ENCODE measurements around the gene SPECC1L. TPM values are rescaled to one million over a fixed set of nuclear protein-coding genes. Genes with fewer than 3 reads are reported as not detected.

SPECC1L gene
- total RNA-seq, 2 donors from 2014 or later: 39.6 to 63.2 TPM

- Histone ChIP-seq H3K4me1 (replicated peaks) (no peaks in the 10 kb centered on the region), H3K36me3 (peaks cover 6 to 11% of the 10 kb centered on the region in 2 donors), H3K4me3 (no peak overlapping the region), H3K27me3 (replicated peaks; ENCODE audit: insufficient read depth) (no peaks in the 10 kb centered on the region), H3K9me3 (no peaks in the 10 kb centered on the region), H3K27ac (no peak overlapping the region)
- intact Hi-C loops (cut with DNase I): loop anchor here (10.0 kb wide), 2 partner anchors 90 to 130 kb away; no protein-coding TSS in a partner anchor
- WGBS: 88% methylated on average over 26 of the region's 26 CpGs
- TF ChIP-seq POLR2A (IDR thresholded peaks at IDR 0.05): no peak
- no peak for TF ChIP-seq POLR2AphosphoS5 (IDR thresholded peaks at IDR 0.05)
- TF ChIP-seq, protein P1, sequence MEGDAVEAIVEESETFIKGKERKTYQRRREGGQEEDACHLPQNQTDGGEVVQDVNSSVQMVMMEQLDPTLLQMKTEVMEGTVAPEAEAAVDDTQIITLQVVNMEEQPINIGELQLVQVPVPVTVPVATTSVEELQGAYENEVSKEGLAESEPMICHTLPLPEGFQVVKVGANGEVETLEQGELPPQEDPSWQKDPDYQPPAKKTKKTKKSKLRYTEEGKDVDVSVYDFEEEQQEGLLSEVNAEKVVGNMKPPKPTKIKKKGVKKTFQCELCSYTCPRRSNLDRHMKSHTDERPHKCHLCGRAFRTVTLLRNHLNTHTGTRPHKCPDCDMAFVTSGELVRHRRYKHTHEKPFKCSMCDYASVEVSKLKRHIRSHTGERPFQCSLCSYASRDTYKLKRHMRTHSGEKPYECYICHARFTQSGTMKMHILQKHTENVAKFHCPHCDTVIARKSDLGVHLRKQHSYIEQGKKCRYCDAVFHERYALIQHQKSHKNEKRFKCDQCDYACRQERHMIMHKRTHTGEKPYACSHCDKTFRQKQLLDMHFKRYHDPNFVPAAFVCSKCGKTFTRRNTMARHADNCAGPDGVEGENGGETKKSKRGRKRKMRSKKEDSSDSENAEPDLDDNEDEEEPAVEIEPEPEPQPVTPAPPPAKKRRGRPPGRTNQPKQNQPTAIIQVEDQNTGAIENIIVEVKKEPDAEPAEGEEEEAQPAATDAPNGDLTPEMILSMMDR (IDR thresholded peaks at IDR 0.05): no peak
- no peak for DNase-seq (ENCODE audit: low spot score)
Observed at GRCh38 chr22:24414984-24415945, 144.6 kb downstream of the SPECC1L start.

DNA sequence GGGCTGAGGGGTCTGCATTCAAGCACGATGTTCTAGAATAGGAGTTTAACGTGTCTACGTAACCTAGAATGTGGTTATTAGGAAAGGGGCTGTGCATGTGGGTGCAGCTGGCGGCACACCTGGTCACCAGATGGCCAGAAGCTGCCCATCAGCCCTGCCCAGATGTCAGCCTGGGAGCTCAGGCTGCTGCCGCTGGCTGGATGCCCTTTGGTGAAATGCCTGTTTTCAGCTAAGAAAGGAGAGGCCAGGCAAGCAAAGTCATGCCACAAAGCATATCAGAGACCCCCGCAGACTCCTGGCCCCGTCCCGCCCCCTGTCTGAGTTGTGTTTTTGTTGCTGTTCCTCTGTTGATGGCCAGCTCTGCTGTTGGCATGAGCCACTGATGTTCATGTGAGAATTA, 145.5 kb downstream of the SPECC1L start:
- TF ChIP-seq POLR2AphosphoS5 (IDR thresholded peaks at IDR 0.05): no peak
- TF ChIP-seq, protein P1 (IDR thresholded peaks at IDR 0.05): no peak
- no peak for TF ChIP-seq POLR2A (IDR thresholded peaks at IDR 0.05)
- no peak for DNase-seq (ENCODE audit: low spot score)
- no peaks in the 10 kb centered on the region for H3K9me3 ChIP-seq
- no peaks in the 10 kb centered on the region for H3K4me1 ChIP-seq (replicated peaks)
- WGBS: 95% methylated on average over 8 of the region's 8 CpGs
- no peak overlapping the region for H3K27ac ChIP-seq
- H3K36me3 ChIP-seq: peaks cover 6 to 11% of the 10 kb centered on the region in 2 donors
- H3K4me3 ChIP-seq: no peak overlapping the region
- intact Hi-C loops (cut with DNase I): loop anchor here (10.0 kb wide), 2 partner anchors 91 to 131 kb away; no protein-coding TSS in a partner anchor
- H3K27me3 ChIP-seq (replicated peaks; ENCODE audit: insufficient read depth): no peaks in the 10 kb centered on the region

- 78% methylated on average over 6 of the region's 6 CpGs for WGBS
- intact Hi-C loops (cut with DNase I): loop anchor here (10.0 kb wide), 2 partner anchors 92 to 132 kb away; no protein-coding TSS in a partner anchor
- TF ChIP-seq POLR2AphosphoS5 (IDR thresholded peaks at IDR 0.05): no peak
- TF ChIP-seq, protein P1 (IDR thresholded peaks at IDR 0.05): no peak
- TF ChIP-seq POLR2A (IDR thresholded peaks at IDR 0.05): no peak
- H3K27me3 ChIP-seq (replicated peaks; ENCODE audit: insufficient read depth): no peaks in the 10 kb centered on the region
- no peak overlapping the region for H3K4me3 ChIP-seq
- H3K27ac ChIP-seq: no peak overlapping the region
- DNase-seq (ENCODE audit: low spot score): no peak
- H3K36me3 ChIP-seq: peaks cover 6 to 11% of the 10 kb centered on the region in 2 donors
- H3K9me3 ChIP-seq: no peaks in the 10 kb centered on the region
- no peaks in the 10 kb centered on the region for H3K4me1 ChIP-seq (replicated peaks)
Observed at GRCh38 chr22:24416611-24417010, 146.0 kb downstream of the SPECC1L start.

GRCh38 chr22:24417200-24417599, 146.6 kb downstream of the SPECC1L start:
- intact Hi-C loops (cut with DNase I): loop anchor here (10.0 kb wide), 2 partner anchors 92 to 132 kb away; no protein-coding TSS in a partner anchor
- Histone ChIP-seq H3K4me1 (replicated peaks) (no peaks in the 10 kb centered on the region), H3K27me3 (replicated peaks; ENCODE audit: insufficient read depth) (no peaks in the 10 kb centered on the region), H3K36me3 (peaks cover 6 to 11% of the 10 kb centered on the region in 2 donors), H3K9me3 (no peaks in the 10 kb centered on the region), H3K4me3 (no peak overlapping the region), H3K27ac (no peak overlapping the region)
- WGBS: 94% methylated on average over 7 of the region's 7 CpGs
- no peak for DNase-seq (ENCODE audit: low spot score)
- TF ChIP-seq POLR2A (IDR thresholded peaks at IDR 0.05) (no peak), POLR2AphosphoS5 (IDR thresholded peaks at IDR 0.05) (no peak)
- TF ChIP-seq, protein P1 (IDR thresholded peaks at IDR 0.05): no peak

Data from prostate gland (tissue), 2 donors.